Right lobe of liver (tissue), 6 donors: ENCODE results near the gene DYNC2H1. TPM values are rescaled to one million over a fixed set of nuclear protein-coding genes. Genes with fewer than 3 reads are reported as not detected.

Experiments
- ATAC-seq, 4 donors: fragments of 200-7000 bp; cut with Tn5 transposase; one replicate each; pipeline ENCODE4 v1.9.1; 2020; ENCODE audit warnings: mild to moderate bottlenecking in 4 of 4, moderate library complexity in 4 of 4
- DNase-seq, 3 donors: peaks; one replicate each; pipeline ENCODE4 v3.0.0-alpha.2; 2020
- H3K27ac ChIP-seq, 3 donors: fragments of 200-600 bp; one replicate each; pipeline ENCODE4 v1.8.0; 2022
- H3K27me3 ChIP-seq, 2 donors: fragments of 200-600 bp; one replicate each; pipeline ENCODE4 v1.8.0; 2022
- H3K36me3 ChIP-seq, 4 donors: fragments of 200-600 bp; sonication (generic) in 1 of 4; one replicate each; pipeline versions ENCODE4 v1.5.1 to v1.8.0; 2017 to 2022; ENCODE audit warnings: control low read depth in 1 of 4
- H3K4me1 ChIP-seq, 4 donors: fragments of 200-600 bp; sonication (generic) in 1 of 4; one replicate each; pipeline versions ENCODE4 v1.5.1 to v1.8.0; 2017 to 2022; ENCODE audit warnings: control low read depth in 1 of 4
- H3K4me3 ChIP-seq, 3 donors: fragments of 200-600 bp; one replicate each; pipeline ENCODE4 v1.8.0; 2022
- H3K9me3 ChIP-seq, 4 donors: fragments of 200-600 bp; sonication (generic) in 1 of 4; one replicate each; pipeline versions ENCODE4 v1.5.1 to v1.8.0; 2017 to 2022; ENCODE audit warnings: control low read depth in 1 of 4
- POLR2A ChIP-seq: fragments of 450-650 bp; IDR thresholded peaks from one replicate; pipeline ENCODE4 v1.6.1; 2017; ENCODE audit warnings: antibody characterized with exemption, mild to moderate bottlenecking
- WGBS: methylation state at CpG from one replicate; pipeline ENCODE4 v1.1.6; 2018; ENCODE audit warnings: low coverage, low lambda C conversion rate; ENCODE audit not compliant: insufficient coverage; ENCODE audit errors: missing lambda C conversion rate; 5-methylcytosine and 5-hydroxymethylcytosine counted together
- intact Hi-C, 2 donors: fragments of 100-400 bp; cut with DNase I; formaldehyde crosslinking; loops; one replicate each; pipeline versions ENCODE4 v1.11.2 to v1.14.1; 2022
- long read RNA-seq: library from polyadenylated mRNA; unstranded; transcript quantifications from one replicate; pipeline ENCODE4 v2.0.0, GENCODE V29; 2019
- total RNA-seq, 6 experiments: library from RNA; depleted of rRNA in 2 of 6; stranded (reverse); fragments of >200 nt in 2 of 6; fragmentation: NEBNext Ultra II Directional in 3 of 6; extraction: Animal tissue kit (Norgen Biotek cat#: 25700) in 3 of 6; gene quantifications; one replicate each; pipeline versions ENCODE4 v1.1.0 to v1.2.4, GENCODE V29; 2016 to 2023
- TF ChIP-seq, protein P1 (sequence below), 4 donors: fragments of 200-600 bp in 3 of 4; fragments of 450-650 bp in 1 of 4; IDR thresholded peaks; one replicate each; pipeline versions ENCODE4 v1.5.1 to v1.8.0; 2016 to 2022; ENCODE audit warnings: antibody characterized with exemption in 4 of 4, mild to moderate bottlenecking in 2 of 4
- donor health status: DM: no; HTN: yes; CAD: no.
- donor health status: DM: no; HTN: no; CAD: no.
- donor health status: DM: no; HTN: no; CAD: no.
- donor health status: DM: no; HTN: yes; CAD: no.
- donor health status: DM: no; HTN: yes; CAD: no.

The DYNC2H1 gene
- 1 to 10 TPM; 1.0 to 3.4 (median 1.5) TPM for total RNA-seq
- long read RNA-seq, result 0 reads

GRCh38 chr11:103108933-103109817, at the start of gene DYNC2H1:
Gene DYNC2H1 (plus strand): TSS chr11:103109426. CDS start chr11:103109575, 149 bp downstream.
- intact Hi-C loops, result no loop called here
- Histone ChIP-seq H3K27ac (peak within 1 kb of the TSS in 1 of 3 donors; percentile 8), H3K4me1 (peaks cover 0 to 4% (median 0%) of the 10 kb centered on the region in 4 donors), H3K27me3 (peaks cover 0 to 5% of the 10 kb centered on the region in 2 donors), H3K9me3 (no peaks in the 10 kb centered on the region), H3K4me3 (peak within 1 kb of the TSS; percentile 41 to 65 (median 64)), H3K36me3 (no peaks in the 10 kb centered on the region)
- TF ChIP-seq, protein P1, sequence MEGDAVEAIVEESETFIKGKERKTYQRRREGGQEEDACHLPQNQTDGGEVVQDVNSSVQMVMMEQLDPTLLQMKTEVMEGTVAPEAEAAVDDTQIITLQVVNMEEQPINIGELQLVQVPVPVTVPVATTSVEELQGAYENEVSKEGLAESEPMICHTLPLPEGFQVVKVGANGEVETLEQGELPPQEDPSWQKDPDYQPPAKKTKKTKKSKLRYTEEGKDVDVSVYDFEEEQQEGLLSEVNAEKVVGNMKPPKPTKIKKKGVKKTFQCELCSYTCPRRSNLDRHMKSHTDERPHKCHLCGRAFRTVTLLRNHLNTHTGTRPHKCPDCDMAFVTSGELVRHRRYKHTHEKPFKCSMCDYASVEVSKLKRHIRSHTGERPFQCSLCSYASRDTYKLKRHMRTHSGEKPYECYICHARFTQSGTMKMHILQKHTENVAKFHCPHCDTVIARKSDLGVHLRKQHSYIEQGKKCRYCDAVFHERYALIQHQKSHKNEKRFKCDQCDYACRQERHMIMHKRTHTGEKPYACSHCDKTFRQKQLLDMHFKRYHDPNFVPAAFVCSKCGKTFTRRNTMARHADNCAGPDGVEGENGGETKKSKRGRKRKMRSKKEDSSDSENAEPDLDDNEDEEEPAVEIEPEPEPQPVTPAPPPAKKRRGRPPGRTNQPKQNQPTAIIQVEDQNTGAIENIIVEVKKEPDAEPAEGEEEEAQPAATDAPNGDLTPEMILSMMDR (IDR thresholded peaks at IDR 0.05), result peak; percentile 33 to 57 (median 46)
- TF ChIP-seq POLR2A, result no peak
- peak; percentile 85 to 91 (median 90) for DNase-seq
- ATAC-seq, result peak; percentile 100
- 1% methylated on average over 31 of the region's 53 CpGs for WGBS

DNA sequence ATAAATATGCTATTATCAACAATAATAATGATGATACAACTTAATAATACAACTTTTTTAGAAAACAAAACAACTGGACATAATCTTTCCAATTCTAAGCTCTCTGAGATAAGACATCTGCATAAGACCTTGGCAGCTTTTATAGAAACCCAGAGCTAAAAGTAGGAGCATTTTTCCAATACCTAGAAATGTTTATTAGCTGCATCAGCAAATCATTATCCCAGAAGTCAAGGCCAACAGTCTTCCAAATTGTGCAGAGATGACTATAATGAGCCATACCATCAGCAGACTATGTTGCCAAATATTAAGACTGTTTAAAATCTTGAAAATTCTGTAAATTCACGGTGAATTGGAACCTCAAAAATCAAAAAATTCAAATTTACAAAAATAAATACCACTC, 47.6 kb upstream of the DYNC2H1 start:
- 93% methylated on average over 1 of the region's 1 CpG for WGBS
- ATAC-seq, result no peak
- H3K27ac ChIP-seq, result no peak overlapping the region
- intact Hi-C loops, result no loop called here
- no peaks in the 10 kb centered on the region for H3K9me3 ChIP-seq
- H3K27me3 ChIP-seq, result no peaks in the 10 kb centered on the region
- DNase-seq, result no peak
- H3K4me3 ChIP-seq, result no peak overlapping the region
- H3K4me1 ChIP-seq, result no peaks in the 10 kb centered on the region
- TF ChIP-seq POLR2A, result no peak
- TF ChIP-seq, protein P1 (IDR thresholded peaks at IDR 0.05), result no peak
- H3K36me3 ChIP-seq, result peaks cover 0 to 32% (median 12%) of the 10 kb centered on the region in 4 donors

- no peak overlapping the region for H3K4me3 ChIP-seq
- peaks cover 0 to 25% (median 4%) of the 10 kb centered on the region in 4 donors for H3K4me1 ChIP-seq
- no peak for DNase-seq
- H3K9me3 ChIP-seq, result no peaks in the 10 kb centered on the region
- TF ChIP-seq POLR2A, result no peak
- TF ChIP-seq, protein P1 (IDR thresholded peaks at IDR 0.05), result no peak
- intact Hi-C loops, result no loop called here
- no peak overlapping the region for H3K27ac ChIP-seq
- peak in 3 of 4 donors; percentile 48 to 82 (median 79) for ATAC-seq
- H3K27me3 ChIP-seq, result no peaks in the 10 kb centered on the region
- H3K36me3 ChIP-seq, result peaks cover 0 to 20% (median 4%) of the 10 kb centered on the region in 4 donors
- WGBS, result 78% methylated on average over 1 of the region's 1 CpG
These were observed 42.1 kb upstream of the DYNC2H1 start for GRCh38 chr11:103067118-103067517.

DNA sequence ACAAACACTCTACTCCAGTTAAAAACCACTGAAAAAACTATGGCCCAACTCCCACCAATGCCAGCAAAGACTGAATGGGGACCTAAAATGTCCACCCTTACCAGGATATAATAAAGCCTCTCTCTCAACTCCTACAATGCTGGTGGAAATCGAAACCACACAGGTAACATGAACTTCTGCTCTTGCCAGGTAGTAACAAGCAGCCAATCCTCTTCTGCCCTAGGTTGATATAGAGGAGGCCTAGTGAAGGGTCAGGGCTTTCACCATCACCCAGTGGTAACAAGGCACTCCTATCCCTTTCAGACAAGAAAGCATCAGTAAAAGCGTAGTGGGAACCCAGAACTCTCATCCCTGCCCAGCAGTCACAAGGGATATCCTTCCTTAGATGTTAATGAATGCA, 39.9 kb upstream of the DYNC2H1 start:
- intact Hi-C loops, result no loop called here
- no peak for DNase-seq
- TF ChIP-seq POLR2A, result no peak
- TF ChIP-seq, protein P1 (IDR thresholded peaks at IDR 0.05), result no peak
- H3K27ac ChIP-seq, result no peak overlapping the region
- peaks cover 0 to 8% (median 1%) of the 10 kb centered on the region in 4 donors for H3K36me3 ChIP-seq
- peaks cover 0 to 25% (median 4%) of the 10 kb centered on the region in 4 donors for H3K4me1 ChIP-seq
- 78% methylated on average over 2 of the region's 2 CpGs for WGBS
- no peaks in the 10 kb centered on the region for H3K9me3 ChIP-seq
- ATAC-seq, result peak in 3 of 4 donors; percentile 53 to 75 (median 60)
- no peaks in the 10 kb centered on the region for H3K27me3 ChIP-seq
- no peak overlapping the region for H3K4me3 ChIP-seq
